ENCODE data around the gene SLX9. TPM values are rescaled to one million over a fixed set of nuclear protein-coding genes. Genes with fewer than 3 reads are reported as not detected.

Gene SLX9
- total RNA-seq, 4 donors from 2014 or later = 7.5 to 16.4 (median 10.5) TPM

- TF ChIP-seq CTCF (IDR thresholded peaks at IDR 0.05; ENCODE audit: low read depth) = no peak
These were observed 31.2 kb downstream of the SLX9 start for GRCh38 chr21:44970766-44971671.

GRCh38 chr21:44971672-44971995, 31.8 kb downstream of the SLX9 start:
- TF ChIP-seq CTCF (IDR thresholded peaks at IDR 0.05; ENCODE audit: low read depth) = no peak

DNA sequence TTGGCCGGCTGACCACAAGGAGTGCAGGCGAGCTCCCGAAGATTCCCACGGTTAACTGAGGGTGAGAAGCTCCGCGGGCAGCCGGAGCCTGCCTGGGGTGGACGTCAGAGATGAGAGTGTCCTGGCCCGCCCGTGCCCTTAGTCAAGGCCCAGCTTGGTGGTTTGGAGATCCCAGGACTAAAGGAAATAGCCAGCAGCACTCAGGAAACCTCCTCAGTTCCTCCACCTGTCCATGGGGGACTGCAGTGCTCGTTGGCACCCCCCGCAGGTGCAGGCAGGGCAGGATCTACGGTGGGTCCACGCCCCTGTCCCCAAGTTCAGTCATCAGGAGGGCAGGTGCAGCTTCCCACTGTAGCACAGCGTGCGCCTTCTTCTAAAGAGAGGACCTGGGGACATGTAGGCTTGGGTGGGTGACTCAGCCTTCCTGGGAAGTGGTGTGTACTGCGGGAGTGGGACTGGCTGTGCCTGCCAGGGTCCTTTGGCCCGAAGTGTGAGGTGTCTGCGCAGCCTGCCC, 32.5 kb downstream of the SLX9 start:
- no peak for TF ChIP-seq CTCF (IDR thresholded peaks at IDR 0.05; ENCODE audit: low read depth)

- no peak for TF ChIP-seq CTCF (IDR thresholded peaks at IDR 0.05; ENCODE audit: low read depth)
These were observed 33.0 kb downstream of the SLX9 start for GRCh38 chr21:44972821-44973220.

GRCh38 chr21:44973598-44973997, 33.8 kb downstream of the SLX9 start:
- TF ChIP-seq CTCF (IDR thresholded peaks at IDR 0.05; ENCODE audit: low read depth) = no peak

DNA sequence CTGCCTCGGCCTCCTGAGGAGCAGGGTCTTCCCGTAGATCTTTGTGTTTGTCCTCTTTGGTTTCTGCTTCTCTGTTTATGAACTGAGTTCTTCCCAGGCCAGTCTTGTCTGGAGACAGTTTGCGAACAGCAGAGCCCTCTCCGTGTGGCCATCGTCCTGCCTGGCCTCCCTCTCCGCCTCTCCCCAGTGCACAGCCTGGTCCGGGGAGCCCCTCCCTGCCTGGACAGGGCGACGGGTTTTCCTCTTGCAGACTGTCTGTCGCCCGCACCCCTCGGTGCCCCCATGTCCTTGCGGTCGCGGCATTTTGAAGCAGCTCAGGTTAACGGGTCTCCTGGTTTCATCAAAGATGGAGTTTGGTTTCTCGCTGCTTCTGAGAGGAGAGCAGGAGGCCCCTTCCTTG, 34.8 kb downstream of the SLX9 start:
- TF ChIP-seq CTCF (IDR thresholded peaks at IDR 0.05; ENCODE audit: low read depth) = no peak

- no peak for TF ChIP-seq CTCF (IDR thresholded peaks at IDR 0.05; ENCODE audit: low read depth)
These were observed 36.1 kb downstream of the SLX9 start for GRCh38 chr21:44975720-44976555.
